Fibroblast of lung (primary cell): ENCODE measurements around the gene GPR68.

Experiments used
- EZH2 ChIP-seq: IDR thresholded peaks from 2 replicates; pipeline ENCODE4 v1.5.1; 2012; ENCODE audit warnings: low read length, control low read depth, mild to moderate bottlenecking; ENCODE audit errors: missing control alignments
- TF ChIP-seq, protein P1 (sequence below), 2 donors: IDR thresholded peaks in 1 of 2; conservative IDR thresholded peaks in 1 of 2; 1 replicate in 1 of 2; 2 replicates in 1 of 2; pipeline ENCODE4 v1.5.1; 2011 to 2012; ENCODE audit warnings: low read length in 2 of 2, control low read depth in 1 of 2, inconsistent platforms in 1 of 2, low read depth in 1 of 2, mild to moderate bottlenecking in 1 of 2

DNA sequence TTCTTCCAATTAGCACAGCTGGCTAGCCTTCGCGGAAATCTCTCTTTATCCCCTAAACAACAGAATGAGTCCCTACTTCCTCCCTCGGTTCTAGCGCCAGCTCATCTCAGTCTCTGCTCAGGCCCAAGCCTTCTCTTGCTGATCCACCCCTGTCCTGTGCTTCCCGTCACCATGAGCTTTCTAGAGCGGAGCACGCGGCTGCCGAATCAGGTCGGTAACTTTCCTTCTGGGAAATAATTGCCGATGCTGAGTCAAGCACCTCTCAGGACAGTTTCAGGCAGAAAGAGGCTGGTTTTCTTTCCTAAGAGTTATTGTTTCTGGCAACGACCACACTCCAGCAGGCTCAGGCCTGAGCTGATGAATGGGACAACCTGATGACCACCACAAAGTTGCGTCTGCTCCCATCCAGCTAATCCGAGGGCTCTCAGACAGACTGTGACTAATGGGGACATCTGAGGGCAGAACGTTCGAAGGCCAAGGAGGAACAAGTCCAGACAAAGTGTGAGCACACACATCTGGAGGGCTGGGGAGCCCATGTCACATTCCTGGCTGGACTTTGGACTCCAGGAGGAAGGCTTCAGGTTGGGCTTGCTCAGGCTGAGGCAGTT lies 13.6 kb upstream of the GPR68 start:
- TF ChIP-seq, protein P1, sequence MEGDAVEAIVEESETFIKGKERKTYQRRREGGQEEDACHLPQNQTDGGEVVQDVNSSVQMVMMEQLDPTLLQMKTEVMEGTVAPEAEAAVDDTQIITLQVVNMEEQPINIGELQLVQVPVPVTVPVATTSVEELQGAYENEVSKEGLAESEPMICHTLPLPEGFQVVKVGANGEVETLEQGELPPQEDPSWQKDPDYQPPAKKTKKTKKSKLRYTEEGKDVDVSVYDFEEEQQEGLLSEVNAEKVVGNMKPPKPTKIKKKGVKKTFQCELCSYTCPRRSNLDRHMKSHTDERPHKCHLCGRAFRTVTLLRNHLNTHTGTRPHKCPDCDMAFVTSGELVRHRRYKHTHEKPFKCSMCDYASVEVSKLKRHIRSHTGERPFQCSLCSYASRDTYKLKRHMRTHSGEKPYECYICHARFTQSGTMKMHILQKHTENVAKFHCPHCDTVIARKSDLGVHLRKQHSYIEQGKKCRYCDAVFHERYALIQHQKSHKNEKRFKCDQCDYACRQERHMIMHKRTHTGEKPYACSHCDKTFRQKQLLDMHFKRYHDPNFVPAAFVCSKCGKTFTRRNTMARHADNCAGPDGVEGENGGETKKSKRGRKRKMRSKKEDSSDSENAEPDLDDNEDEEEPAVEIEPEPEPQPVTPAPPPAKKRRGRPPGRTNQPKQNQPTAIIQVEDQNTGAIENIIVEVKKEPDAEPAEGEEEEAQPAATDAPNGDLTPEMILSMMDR (conservative IDR thresholded peaks at IDR 0.05 in 1 of 2, IDR thresholded peaks at IDR 0.05 in 1 of 2; ENCODE audit: low read depth in 1 of 2, low read length in 2 of 2), result no peak
- TF ChIP-seq EZH2, result no peak
